DMS114 treated with DMSO at 0.1 percent for 48 hours (cell line): ENCODE measurements around the gene DAP.
"Not testable (repeated sequence)": the region's sequence is repeated elsewhere in the genome, so short reads cannot be mapped to it uniquely, and the experiment has no call there.

Experiments used
- DNase-seq: peaks from one replicate; lab custom pipeline; 2025; ENCODE audit not compliant: unreplicated experiment; lab: John Stamatoyannopoulos, UW

Gene DAP

DNA sequence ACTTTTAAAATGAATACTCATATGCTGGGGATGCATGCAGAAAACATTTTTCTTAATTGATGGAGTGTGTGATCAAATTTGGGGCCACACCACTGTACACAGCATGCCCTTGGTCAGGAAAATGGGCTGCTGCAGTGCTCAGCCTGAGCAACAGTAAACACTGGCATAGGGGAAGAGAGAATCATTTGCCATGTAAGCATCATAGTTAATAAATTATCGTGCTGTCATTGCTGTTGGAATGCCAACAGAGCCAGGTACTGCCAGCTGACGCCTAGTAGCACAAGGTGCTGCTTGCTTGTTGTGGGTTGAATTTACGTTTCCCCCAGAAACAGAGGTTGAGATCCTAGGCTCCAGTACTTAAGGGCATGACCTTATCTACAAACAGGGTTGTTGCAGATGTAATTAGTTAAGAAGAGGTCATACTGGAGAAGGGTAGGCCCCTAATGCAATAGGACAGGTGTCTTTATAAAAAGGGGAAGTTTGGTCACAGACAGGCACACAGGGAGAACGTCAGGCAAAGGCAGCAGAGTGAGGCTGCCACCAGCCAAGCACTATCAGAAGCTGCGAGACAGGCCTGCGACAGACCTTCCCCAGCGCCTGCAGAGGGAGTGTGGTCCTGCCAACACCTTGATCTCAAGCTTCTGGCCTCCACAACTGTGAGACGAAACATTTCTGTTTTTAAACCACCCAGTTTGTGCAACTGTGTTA lies 25.3 kb downstream of the DAP start:
- DNase-seq: no peak

DNA sequence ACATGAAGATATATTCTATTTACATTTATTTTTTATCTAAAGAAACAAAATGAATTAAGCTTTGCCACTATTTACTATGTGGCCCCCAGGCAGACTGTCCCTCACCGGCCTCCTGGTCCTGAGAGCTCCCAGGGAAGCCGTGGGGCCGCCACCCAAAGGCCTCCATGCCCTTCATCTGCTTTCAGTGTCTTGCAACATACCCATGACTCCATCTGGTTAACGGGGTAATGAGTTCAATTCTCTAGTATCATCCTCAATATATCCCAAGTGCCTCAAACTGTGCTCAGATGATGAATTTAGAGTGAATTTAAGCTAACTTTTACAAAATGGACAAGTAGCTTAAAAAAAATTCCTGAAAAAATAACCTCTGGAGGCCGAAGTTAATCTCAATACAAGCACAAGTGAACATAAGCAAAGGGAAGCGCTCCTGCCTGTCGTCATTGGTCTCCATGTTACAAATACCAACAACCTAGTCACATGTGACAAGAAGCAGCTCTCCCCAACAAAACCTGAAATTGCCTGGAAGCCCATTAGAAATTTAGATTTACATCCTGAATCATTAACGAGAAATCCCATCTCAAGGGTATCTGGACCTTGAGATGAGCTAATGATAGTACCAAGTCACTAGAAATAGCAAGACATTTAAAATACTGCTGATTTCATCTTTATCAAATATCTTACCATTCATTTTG lies 26.1 kb downstream of the DAP start:
- no peak for DNase-seq

DNA sequence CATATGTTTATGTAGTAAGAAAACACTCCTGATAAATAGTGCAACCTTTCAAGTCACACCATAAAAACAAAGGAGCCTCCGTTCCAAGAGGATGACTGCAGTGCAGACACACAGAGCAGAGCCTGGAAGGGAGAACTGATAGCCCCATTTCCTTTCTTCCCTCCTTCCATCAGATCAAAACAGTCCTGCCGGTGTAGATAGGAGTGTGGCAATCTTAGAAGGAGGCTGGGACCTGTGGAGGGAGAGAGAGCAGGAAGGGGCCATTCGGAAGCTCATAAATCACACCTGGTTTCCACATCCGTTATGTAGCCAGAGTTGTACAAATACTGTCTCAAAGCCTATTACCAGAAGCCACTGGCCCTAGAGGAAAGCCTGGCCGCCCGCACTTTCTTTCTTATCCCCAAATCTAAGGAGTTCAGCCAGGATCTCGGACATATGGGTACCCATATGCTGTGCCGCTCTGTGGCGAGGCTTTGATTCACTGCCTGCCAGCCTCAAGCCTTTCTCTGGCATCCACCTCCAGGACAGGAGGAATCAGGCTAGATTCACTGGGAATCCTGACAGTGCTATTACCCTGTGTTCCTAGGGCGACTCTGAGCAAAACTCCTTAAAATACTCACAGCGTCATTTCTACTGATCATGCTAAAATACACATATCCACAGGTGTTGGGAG lies 26.9 kb downstream of the DAP start:
- no peak for DNase-seq

GRCh38 chr5:10733426-10733825 lies 27.6 kb downstream of the DAP start:
- no peak for DNase-seq

DNA sequence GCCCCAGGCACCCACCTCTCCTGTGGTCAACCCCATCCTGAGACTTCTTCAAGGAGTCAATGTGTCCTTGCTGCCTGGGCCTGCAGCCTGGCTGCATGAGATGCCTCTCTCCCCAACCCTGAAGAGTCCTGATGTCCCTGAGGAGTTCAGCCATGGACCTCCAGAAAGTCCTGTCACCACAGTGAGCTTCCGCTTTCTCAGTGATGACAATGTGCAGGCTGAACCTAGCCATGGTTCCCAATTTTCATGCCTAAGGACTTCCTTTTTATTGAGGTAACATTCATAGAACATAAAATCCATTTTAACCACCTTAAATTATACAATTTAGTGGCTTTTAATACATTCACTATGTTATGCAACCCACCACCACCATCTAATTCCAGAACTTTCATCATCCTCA lies 29.1 kb downstream of the DAP start:
- no peak for DNase-seq

DNA sequence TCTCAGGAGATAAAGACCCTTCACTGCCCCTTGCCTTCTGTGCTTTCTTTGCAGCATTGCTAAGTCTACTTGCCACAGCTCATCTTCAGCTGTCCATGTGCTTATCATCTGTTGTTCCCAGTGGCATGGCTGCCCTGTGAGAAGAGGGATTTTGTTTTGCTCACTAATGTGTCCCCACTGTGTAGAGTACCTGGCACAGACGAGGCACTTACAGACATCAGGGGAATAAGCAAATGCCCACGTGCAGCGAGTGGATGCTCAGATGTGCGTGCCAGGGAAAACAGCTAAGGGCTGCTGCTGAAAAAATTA lies 31.0 kb downstream of the DAP start:
- DNase-seq: no peak

DNA sequence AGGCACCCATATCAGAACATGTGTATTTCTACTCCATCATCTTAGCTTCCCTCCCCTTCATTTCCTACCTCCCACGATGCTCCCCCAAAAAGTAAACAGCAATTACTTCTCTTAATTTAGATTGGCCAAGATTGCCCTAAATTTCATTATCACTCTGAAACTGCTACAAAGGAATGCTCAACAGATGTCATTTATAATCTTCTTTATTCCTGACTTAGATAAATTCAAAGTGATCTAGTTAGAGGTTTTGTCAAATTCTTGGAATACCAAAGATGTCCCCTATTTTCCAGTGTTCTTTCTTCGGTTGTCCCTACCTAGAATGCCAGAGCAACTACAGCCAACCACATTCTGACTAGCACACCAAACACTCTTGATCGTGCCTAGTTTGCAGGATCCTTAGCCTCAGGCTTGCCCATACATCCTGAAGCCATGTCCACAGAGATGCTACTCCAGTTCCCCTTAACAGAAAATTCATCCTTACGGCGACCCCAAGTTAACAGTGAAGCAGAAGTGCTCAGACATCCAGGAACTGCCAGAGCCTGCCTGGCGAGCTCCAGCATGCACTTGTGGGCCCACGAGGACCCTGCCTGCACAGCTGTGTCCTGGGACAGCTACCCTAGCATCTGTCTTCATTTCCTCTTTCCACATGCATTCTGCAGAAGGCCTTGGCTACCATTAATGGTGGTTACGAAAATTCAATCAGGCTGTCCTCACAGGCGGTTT lies 31.6 kb downstream of the DAP start:
- DNase-seq: no peak

GRCh38 chr5:10728679-10729078 lies 32.4 kb downstream of the DAP start:
- no peak for DNase-seq

- DNase-seq: no peak
Measured at GRCh38 chr5:10727861-10728260, 33.2 kb downstream of the DAP start.

DNA sequence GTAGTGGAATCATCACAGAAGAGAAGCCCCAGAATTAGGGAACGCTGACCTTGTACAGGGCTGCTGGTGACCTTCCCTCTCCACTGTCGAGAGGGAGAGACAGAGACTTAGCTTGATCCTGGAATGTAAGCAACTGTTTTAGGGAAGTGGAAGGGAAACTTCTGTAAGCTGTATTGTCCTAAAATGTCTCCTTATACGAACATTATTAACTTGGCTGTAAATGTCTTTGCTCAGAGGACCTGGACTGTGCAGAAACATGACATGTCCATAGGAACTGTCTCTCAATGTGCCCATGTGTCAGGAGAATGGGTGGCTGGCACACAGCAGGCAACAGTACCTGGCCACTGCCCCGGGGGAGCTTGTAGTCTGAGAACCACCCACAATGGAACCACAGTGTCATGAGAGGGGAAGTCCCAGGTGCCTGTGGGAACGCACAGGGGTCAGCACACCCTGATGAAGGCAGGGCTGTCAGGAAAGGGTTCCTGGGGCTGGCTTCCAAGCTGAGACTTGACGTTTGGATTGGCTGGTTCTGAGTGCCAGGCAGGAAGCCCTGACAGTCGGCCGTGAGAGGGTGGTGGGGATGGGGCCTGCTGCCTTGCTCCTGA lies 34.0 kb downstream of the DAP start:
- no peak for DNase-seq

DNA sequence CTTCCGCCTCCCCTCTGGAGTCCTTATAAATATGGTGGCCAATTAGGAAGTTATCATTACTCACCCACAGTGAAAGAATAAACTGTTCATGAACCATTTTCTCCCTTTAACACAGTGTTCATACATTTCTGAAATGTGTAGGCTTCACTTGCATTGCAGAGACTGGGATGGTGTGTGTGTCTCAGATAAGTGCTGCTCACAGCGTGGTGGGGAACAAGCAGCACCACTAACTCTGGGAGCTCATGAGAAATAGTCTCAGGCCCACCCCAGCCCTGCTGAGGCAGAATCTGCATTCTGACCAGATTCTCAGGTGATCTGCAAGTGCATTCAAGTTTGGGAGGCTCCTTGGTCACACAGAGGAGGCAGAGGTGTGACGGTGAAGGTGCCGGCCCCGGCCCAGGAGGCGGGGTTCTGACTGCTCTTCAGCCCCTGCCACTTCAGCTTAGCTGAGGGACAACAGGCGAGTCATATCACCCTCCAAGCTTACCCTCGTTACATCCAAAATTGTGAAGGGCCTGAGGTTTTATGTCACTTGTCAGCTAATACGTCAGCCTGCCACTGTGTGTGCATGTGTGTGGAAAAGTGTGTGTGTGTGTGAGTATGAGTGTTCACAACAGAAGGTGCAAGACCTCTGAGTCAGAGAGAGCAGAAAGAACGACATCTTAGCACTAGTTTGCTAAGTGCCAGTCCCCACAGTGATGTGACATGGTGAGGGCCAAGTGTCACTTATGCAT lies 34.7 kb downstream of the DAP start:
- no peak for DNase-seq

DNA sequence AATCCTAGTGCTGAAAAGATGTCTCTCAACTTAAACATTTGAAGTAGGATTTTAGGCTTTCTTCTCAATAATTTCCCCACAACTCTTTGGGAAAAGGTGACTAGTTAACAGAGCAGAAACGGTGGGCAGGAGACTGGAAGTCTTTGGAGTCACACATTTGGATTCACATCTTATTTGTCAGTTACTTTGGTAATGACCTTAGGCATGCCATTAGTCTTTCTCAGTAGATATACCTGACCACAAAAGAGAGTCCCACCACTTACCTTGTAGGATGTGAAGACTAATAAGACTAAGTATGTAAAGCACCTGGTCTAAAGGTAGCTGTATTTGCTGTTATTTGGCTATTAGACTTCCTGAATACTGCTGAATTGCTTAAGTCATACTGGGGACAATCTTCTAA lies 35.4 kb downstream of the DAP start:
- DNase-seq: no peak

GRCh38 chr5:10724781-10725507 lies 36.1 kb downstream of the DAP start:
- no peak for DNase-seq

- DNase-seq: no peak
Measured at GRCh38 chr5:10723514-10723913, 37.5 kb downstream of the DAP start.

GRCh38 chr5:10720766-10721165 lies 40.3 kb downstream of the DAP start:
- DNase-seq: not testable (repeated sequence)

GRCh38 chr5:10719965-10720364 lies 41.1 kb downstream of the DAP start:
- no peak for DNase-seq

DNA sequence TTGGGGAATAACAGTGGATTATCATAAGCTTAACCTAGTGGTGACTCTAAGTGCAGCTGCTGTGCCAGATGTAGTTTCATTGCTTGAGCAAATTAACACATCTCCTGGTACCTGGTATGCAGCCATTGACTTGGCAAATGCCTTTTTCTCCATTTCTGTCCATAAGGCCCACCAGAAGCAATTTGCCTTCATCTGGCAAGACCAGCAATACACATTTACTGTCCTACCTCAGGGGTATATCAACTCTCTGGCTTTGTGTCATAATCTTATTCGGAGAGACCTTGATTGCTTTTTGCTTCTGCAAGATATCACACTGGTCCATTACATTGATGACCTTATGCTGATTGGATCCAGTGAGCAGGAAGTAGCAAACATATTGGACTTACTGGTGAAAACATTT lies 42.4 kb downstream of the DAP start:
- not testable (repeated sequence) for DNase-seq

DNA sequence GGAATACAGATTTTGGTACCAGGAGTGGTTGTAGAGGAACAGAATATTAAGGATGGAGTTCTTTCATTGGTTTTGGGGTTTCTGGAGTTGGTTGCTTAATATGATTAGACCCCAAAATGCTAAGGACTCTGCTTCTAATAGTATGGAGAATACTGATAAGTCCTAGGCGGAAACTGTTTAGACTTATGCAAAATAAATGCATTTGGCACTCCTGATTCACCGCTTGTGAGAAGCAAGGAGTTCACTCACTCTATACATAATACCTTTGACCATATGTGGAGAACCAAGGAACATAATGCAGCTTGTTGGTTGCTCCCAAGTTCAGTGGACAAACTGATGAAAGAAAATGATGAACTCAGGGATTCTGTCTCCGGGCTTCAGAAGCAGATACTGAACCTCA lies 44.2 kb downstream of the DAP start:
- DNase-seq: not testable (repeated sequence)

DNA sequence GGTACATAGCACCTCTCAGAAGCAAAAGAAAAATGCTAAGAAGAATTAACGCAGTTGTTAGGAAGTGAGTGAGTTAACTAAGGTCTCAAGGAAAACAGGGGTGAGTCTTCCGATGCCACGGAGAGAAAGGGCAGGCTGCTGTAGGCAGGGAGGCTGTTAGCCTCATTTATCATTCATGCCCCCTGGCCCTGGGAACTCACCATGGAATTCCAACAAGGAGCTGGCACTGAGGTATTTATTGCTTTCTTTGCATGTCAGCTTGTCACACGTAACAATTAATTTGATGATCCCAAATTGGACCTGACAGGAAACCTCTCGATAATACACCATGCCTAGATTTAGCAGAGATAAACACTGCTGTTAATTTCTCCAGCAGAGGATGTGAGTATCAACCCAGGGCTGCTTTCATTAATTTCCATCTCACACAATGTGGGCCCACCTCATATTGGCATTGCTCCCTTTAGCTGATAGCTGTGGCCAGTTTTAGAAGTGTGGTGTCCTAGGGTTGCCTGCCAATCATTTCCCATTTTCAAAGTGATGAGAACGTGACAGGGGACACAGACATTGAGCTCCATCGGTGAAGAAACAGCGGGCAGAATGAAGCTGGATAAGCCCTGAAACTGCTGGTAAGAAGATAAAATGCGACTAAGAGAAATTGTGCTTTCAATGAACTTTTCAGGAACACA lies 45.3 kb downstream of the DAP start:
- DNase-seq: no peak
